H1 (cell line): ENCODE data around the gene SLC27A2.

ENCODE experiments used
- GTF2F1 ChIP-seq: IDR thresholded peaks from 2 replicates; pipeline ENCODE4 v1.6.1; 2012; ENCODE audit warnings: low read depth, low read length, improper control_type of control experiment, borderline replicate concordance
- POLR2A ChIP-seq, 2 experiments: IDR thresholded peaks; 1 replicate in 1 of 2; 2 replicates in 1 of 2; pipeline ENCODE4 v1.6.1; 2011; ENCODE audit warnings: low read depth in 2 of 2, low read length in 2 of 2, mild to moderate bottlenecking in 2 of 2; ENCODE audit errors: control extremely low read depth in 1 of 2
- POU5F1 ChIP-seq: IDR thresholded peaks from 2 replicates; pipeline ENCODE4 v1.6.1; 2011; ENCODE audit warnings: low read depth, mild to moderate bottlenecking, low read length, moderate library complexity
- TF ChIP-seq, protein P1 (sequence below), 3 experiments: IDR thresholded peaks; 1 replicate in 2 of 3; 2 replicates in 1 of 3; pipeline versions ENCODE4 v1.5.1 to v1.6.1; 2011; ENCODE audit warnings: low read length in 3 of 3, mild to moderate bottlenecking in 3 of 3, inconsistent platforms in 2 of 3, low read depth in 1 of 3, moderate library complexity in 1 of 3; ENCODE audit not compliant: insufficient read depth in 1 of 3; ENCODE audit errors: control extremely low read depth in 1 of 3
- TF ChIP-seq, protein P2 (sequence below): IDR thresholded peaks from 2 replicates; pipeline ENCODE4 v1.6.1; 2011; ENCODE audit warnings: low read depth, mild to moderate bottlenecking, low read length; ENCODE audit not compliant: insufficient read depth

DNA sequence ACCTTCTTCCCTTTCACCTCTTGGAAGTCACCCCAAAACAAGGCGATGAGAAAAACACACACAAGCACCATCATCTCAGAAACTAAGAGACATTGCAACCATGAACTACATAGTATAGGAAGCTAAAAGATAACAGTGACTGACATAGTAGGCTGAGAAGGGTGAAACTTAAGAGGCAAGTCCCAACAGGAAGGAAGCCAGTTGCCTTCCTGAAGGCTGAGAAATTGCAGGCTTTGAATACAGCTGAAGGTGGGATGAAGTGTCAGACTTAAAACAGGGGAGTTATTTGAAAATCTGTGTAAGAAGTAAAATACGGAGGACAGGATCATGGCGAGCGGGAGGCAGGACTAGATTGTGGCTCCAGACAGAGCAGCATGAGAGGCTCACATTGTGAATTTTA is 27.8 kb downstream of the SLC27A2 start:
- TF ChIP-seq POLR2A (IDR thresholded peaks at IDR 0.05; ENCODE audit: control extremely low read depth in 1 of 2, low read depth in 2 of 2, low read length in 2 of 2) = no peak
- TF ChIP-seq, protein P1, sequence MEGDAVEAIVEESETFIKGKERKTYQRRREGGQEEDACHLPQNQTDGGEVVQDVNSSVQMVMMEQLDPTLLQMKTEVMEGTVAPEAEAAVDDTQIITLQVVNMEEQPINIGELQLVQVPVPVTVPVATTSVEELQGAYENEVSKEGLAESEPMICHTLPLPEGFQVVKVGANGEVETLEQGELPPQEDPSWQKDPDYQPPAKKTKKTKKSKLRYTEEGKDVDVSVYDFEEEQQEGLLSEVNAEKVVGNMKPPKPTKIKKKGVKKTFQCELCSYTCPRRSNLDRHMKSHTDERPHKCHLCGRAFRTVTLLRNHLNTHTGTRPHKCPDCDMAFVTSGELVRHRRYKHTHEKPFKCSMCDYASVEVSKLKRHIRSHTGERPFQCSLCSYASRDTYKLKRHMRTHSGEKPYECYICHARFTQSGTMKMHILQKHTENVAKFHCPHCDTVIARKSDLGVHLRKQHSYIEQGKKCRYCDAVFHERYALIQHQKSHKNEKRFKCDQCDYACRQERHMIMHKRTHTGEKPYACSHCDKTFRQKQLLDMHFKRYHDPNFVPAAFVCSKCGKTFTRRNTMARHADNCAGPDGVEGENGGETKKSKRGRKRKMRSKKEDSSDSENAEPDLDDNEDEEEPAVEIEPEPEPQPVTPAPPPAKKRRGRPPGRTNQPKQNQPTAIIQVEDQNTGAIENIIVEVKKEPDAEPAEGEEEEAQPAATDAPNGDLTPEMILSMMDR (IDR thresholded peaks at IDR 0.05; ENCODE audit: control extremely low read depth in 1 of 3, insufficient read depth in 1 of 3, low read depth in 1 of 3, low read length in 3 of 3) = no peak
- no peak for TF ChIP-seq POU5F1
- TF ChIP-seq, protein P2, sequence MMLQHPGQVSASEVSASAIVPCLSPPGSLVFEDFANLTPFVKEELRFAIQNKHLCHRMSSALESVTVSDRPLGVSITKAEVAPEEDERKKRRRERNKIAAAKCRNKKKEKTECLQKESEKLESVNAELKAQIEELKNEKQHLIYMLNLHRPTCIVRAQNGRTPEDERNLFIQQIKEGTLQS = no peak
- no peak for TF ChIP-seq GTF2F1
